GM10248 (cell line): Measurements from ENCODE around the gene VPS37C.

Experiments
- CTCF ChIA-PET: fragments of 300-600 bp; sonication (Branson Sonifier 250); formaldehyde crosslinking; extraction: SDS; loops from one replicate; lab custom pipeline; 2021; ENCODE audit warnings: antibody characterized with exemption; lab: Yijun Ruan, JAX
- POLR2A ChIA-PET: fragments of 350-650 bp; sonication (Branson Sonifier 250); formaldehyde crosslinking; extraction: SDS; loops from one replicate; lab custom pipeline; 2020; ENCODE audit warnings: antibody characterized with exemption; lab: Yijun Ruan, JAX
- DNase-seq: peaks from one replicate; pipeline ENCODE4 v3.0.0; 2012; ENCODE audit errors: extremely low spot score
- CTCF ChIP-seq: IDR thresholded peaks from 2 replicates; pipeline ENCODE4 v1.5.1; 2012; ENCODE audit warnings: mild to moderate bottlenecking, low read depth; ENCODE audit errors: extremely low read depth, missing control alignments, control extremely low read depth

The VPS37C gene

GRCh38 chr11:61145228-61146005 lies 15.8 kb downstream of the VPS37C start:
- TF ChIP-seq CTCF, result no peak
- DNase-seq, result no peak
- POLR2A ChIA-PET, result no interaction called here
- CTCF ChIA-PET, result interaction anchor here (1.0 to 2.1 kb wide), 5 partner anchors 11 to 176 kb away, joined by 3 to 9 read pairs (median 4); no protein-coding TSS in a partner anchor

- CTCF ChIA-PET, result interaction anchor here (1.0 to 2.1 kb wide), 4 partner anchors 10 to 84 kb away, joined by 3 to 9 read pairs (median 4); no protein-coding TSS in a partner anchor
- no peak for TF ChIP-seq CTCF
- POLR2A ChIA-PET, result no interaction called here
- no peak for DNase-seq
Measured at GRCh38 chr11:61144511-61145179, 16.6 kb downstream of the VPS37C start.

GRCh38 chr11:61142424-61142823 lies 18.8 kb downstream of the VPS37C start:
- no peak for DNase-seq
- ChIA-PET CTCF (interaction anchor here (1.0 to 7.1 kb wide), 4 partner anchors 10 to 314 kb away, joined by 3 to 65 read pairs (median 8); no protein-coding TSS in a partner anchor), POLR2A (interaction anchor here (0.6 kb wide), 1 partner anchor 19 kb away, joined by 4 read pairs; no protein-coding TSS in a partner anchor)

GRCh38 chr11:61141601-61142028 lies 19.6 kb downstream of the VPS37C start:
- no peak for DNase-seq
- POLR2A ChIA-PET, result no interaction called here
- TF ChIP-seq CTCF, result no peak
- CTCF ChIA-PET, result interaction anchor here (1.0 to 7.1 kb wide), 5 partner anchors 11 to 314 kb away, joined by 3 to 65 read pairs (median 5); no protein-coding TSS in a partner anchor

More at GRCh38 chr11:61142424-61142823, 18.8 kb downstream of the VPS37C start:
- TF ChIP-seq CTCF, result no peak

- no peak for DNase-seq
- ChIA-PET CTCF (interaction anchor here (0.8 to 7.1 kb wide), 7 partner anchors 11 to 309 kb away, joined by 3 to 65 read pairs (median 5); no protein-coding TSS in a partner anchor), POLR2A (interaction anchor here (0.5 kb wide), 1 partner anchor 192 kb away, joined by 3 read pairs; no protein-coding TSS in a partner anchor)
- no peak for TF ChIP-seq CTCF
Measured at GRCh38 chr11:61140416-61140815, 20.8 kb downstream of the VPS37C start.

- DNase-seq, result no peak
- TF ChIP-seq CTCF, result no peak
- CTCF ChIA-PET, result interaction anchor here (0.9 to 7.1 kb wide), 11 partner anchors 9 to 308 kb away, joined by 3 to 65 read pairs (median 4); no protein-coding TSS in a partner anchor
- POLR2A ChIA-PET, result no interaction called here
Measured at GRCh38 chr11:61139387-61139786, 21.8 kb downstream of the VPS37C start.
